ENCODE measurements around the gene IFT57. TPM values are rescaled to one million over a fixed set of nuclear protein-coding genes. Genes with fewer than 3 reads are reported as not detected.
"Not testable (repeated sequence)": the region's sequence is repeated elsewhere in the genome, so short reads cannot be mapped to it uniquely, and the experiment has no call there.

IFT57 gene, protein sequence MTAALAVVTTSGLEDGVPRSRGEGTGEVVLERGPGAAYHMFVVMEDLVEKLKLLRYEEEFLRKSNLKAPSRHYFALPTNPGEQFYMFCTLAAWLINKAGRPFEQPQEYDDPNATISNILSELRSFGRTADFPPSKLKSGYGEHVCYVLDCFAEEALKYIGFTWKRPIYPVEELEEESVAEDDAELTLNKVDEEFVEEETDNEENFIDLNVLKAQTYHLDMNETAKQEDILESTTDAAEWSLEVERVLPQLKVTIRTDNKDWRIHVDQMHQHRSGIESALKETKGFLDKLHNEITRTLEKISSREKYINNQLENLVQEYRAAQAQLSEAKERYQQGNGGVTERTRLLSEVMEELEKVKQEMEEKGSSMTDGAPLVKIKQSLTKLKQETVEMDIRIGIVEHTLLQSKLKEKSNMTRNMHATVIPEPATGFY
- 10 to 100 TPM; 48.4 to 64.2 (median 55.1) TPM for total RNA-seq

DNA sequence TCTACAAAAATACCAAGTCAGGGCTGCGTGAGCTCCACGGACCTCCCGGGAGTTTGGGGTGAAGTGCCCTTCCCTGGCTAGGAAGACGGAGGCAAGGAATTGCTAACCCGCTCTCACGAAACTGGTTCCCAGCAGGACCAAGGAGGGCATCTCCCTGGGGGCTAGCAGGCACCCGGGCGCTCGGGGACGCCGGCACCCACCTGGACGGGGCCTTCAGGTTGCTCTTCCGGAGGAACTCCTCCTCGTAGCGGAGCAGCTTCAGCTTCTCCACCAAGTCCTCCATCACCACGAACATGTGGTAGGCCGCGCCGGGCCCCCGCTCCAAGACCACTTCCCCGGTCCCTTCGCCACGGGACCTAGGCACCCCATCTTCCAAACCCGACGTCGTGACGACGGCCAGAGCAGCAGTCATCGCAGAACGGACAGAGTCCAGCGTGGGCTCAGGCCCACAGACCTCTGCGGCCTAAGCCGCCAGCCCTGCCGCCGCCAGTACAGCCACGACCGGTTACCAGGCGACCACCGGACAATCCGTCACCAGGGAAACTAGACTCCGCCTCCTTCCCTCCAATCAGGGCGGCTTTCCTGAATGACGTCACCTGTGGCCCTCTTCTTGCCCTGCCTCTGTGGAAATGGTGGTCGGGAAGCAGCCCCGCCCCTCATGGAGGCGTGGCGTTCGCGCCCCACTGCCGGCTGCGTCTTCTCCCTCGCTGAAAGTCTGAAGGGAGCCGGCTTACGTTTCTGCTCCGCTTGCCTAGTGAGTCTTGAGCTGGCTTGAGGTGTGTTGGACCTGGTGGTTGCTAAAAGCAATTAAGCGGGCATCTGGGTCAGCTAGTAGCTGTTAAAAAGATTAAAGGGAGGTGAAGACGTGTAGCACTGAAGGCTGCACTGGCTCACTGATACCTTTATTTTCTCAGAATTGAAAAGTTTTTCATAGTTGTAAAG, at the start of gene IFT57:
TSS of gene IFT57 (minus strand) at position 514 of the 942 bp plus-strand sequence. CDS start at position 412, 102 bp downstream.
- Histone ChIP-seq H3K27me3 (no peaks in the 10 kb centered on the region), H3K27ac (peak within 1 kb of the TSS; percentile 65 to 86 (median 82)), H3K4me1 (peaks cover 7 to 48% (median 10%) of the 10 kb centered on the region in 3 donors), H3K36me3 (peaks cover 0 to 3% of the 10 kb centered on the region in 2 donors), H3K9me3 (no peaks in the 10 kb centered on the region), H3K4me3 (peak within 1 kb of the TSS; percentile 58 to 85)
- ATAC-seq = peak; percentile 99
- peak; percentile 46 to 67 for TF ChIP-seq POLR2A (IDR thresholded peaks at IDR 0.05)
- no peak for TF ChIP-seq EP300 (IDR thresholded peaks at IDR 0.05)
- no peak for TF ChIP-seq POLR2AphosphoS5 (IDR thresholded peaks at IDR 0.05)
- TF ChIP-seq, protein P1, sequence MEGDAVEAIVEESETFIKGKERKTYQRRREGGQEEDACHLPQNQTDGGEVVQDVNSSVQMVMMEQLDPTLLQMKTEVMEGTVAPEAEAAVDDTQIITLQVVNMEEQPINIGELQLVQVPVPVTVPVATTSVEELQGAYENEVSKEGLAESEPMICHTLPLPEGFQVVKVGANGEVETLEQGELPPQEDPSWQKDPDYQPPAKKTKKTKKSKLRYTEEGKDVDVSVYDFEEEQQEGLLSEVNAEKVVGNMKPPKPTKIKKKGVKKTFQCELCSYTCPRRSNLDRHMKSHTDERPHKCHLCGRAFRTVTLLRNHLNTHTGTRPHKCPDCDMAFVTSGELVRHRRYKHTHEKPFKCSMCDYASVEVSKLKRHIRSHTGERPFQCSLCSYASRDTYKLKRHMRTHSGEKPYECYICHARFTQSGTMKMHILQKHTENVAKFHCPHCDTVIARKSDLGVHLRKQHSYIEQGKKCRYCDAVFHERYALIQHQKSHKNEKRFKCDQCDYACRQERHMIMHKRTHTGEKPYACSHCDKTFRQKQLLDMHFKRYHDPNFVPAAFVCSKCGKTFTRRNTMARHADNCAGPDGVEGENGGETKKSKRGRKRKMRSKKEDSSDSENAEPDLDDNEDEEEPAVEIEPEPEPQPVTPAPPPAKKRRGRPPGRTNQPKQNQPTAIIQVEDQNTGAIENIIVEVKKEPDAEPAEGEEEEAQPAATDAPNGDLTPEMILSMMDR (IDR thresholded peaks at IDR 0.05) = no peak
- WGBS, 2 donors (ENCODE audit: low coverage in 1 of 2) = 0% methylated on average over 2 to 5 of the region's 57 CpGs

DNA sequence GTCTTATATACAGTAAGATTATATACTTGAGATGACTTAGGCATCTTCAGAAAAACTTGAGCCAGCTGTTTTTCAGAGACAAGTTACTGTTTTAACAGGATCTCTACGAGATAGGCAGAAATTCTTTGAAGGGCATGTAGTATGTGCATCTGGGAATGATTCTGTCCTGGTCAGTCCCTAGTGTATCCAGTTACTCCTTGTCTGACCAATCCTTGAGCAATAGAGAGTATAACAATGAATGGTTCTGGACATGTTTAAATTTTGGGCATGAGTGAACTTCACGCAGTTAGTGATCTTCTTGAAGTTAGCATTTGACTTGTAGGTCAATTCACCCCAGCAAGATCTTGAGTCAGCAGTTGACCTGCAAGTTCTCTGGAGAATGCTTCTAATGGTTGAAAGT, 49.4 kb upstream of the IFT57 start:
- Histone ChIP-seq H3K4me1 (no peaks in the 10 kb centered on the region), H3K4me3 (no peak overlapping the region), H3K9me3 (no peaks in the 10 kb centered on the region), H3K36me3 (no peaks in the 10 kb centered on the region), H3K27me3 (no peaks in the 10 kb centered on the region), H3K27ac (no peak overlapping the region)
- WGBS, 2 donors (ENCODE audit: low coverage in 1 of 2) = 0 to 42% methylated on average over 1 to 2 of the region's 2 CpGs
- no peak for TF ChIP-seq EP300 (IDR thresholded peaks at IDR 0.05)
- TF ChIP-seq, protein P1 (IDR thresholded peaks at IDR 0.05) = no peak
- no peak for TF ChIP-seq POLR2A (IDR thresholded peaks at IDR 0.05)
- no peak for TF ChIP-seq POLR2AphosphoS5 (IDR thresholded peaks at IDR 0.05)
- no peak for ATAC-seq

DNA sequence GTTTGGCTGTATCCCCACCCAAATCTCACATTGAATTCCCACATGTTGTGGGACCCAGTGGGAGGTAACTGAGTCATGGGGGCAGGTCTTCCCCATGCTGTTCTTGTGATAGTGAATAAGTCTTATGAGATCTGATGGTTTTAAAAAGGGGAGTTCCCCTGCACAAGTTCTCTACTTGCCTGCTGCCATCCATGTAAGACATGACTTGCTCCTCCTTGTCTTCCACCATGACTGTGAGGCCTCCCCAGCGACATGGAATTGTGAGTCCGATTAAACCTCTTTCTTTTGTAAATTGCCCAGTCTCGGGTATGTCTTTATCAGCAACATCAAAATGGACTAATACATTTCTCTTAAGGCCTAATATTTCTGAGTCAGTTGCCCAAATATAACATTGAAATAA, 46.0 kb upstream of the IFT57 start:
- not testable (repeated sequence) for H3K9me3 ChIP-seq, H3K4me1 ChIP-seq, H3K27me3 ChIP-seq, H3K4me3 ChIP-seq, H3K36me3 ChIP-seq, H3K27ac ChIP-seq, ATAC-seq
- 100% methylated on average over 3 of the region's 3 CpGs; no CpG with 5 or more reads in 1 of the 2 donors for WGBS, 2 donors (ENCODE audit: low coverage in 1 of 2)

DNA sequence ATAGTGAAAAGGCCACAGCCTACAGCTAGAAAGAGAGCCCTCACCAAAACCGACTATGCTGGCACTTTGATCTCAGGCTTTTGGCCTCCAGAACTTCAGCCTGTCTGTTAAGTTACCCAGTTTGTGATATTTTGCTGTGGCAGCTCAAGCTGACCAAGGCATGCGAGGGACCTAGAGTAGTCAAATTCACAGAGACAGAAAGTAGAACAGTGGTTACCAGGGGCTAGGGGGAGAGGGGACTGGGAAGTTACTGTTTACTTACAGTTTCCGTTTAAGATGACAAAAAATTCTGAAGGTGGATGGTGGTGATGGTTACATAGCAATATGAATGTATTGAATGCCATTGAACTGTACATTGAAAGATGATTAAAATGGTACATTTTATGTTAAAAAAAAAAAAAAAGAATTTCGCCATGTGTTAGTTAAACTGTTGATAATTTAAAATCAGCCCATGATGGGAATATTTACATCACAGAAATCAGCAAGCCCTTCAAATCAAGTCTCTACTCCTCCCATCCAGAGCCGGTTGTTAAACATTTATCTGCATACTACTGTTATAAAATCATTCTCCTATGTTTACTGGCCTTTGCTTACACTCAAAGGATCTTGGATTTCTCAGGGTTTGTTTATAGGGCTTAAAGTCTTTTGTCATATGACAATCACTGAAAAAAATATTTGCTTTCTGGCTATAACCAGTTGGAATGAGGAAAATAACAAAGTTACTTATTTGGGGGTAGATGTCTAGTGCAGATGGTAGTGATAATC, 42.5 kb upstream of the IFT57 start:
- H3K4me3 ChIP-seq, H3K27me3 ChIP-seq, H3K27ac ChIP-seq, ATAC-seq, H3K9me3 ChIP-seq, H3K4me1 ChIP-seq, H3K36me3 ChIP-seq: not testable (repeated sequence)
- 82 to 91% methylated on average over 3 to 4 of the region's 5 CpGs for WGBS, 2 donors (ENCODE audit: low coverage in 1 of 2)

DNA sequence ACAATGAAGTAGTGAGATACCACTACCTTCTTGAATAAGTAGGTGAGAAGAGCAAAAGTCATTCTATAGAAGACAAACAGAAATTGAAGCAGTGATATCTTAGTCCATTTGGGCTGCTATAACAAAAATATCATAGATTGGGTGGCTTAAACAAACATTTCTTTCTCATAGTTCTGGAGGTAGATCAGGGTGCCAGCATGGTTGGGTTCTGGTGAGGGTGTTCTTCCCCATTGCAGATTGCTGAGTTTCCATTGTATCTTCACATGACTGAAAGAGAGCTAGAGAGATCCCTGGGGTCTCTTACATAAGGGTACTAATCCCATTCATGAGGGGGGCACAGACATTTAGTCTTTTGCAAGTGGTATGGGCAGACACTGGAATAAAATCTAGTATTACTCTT, 32.9 kb upstream of the IFT57 start:
- H3K4me1 ChIP-seq = no peaks in the 10 kb centered on the region
- no peaks in the 10 kb centered on the region for H3K27me3 ChIP-seq
- H3K9me3 ChIP-seq = no peaks in the 10 kb centered on the region
- no peak overlapping the region for H3K4me3 ChIP-seq
- TF ChIP-seq POLR2A (IDR thresholded peaks at IDR 0.05) = no peak
- TF ChIP-seq POLR2AphosphoS5 (IDR thresholded peaks at IDR 0.05) = no peak
- TF ChIP-seq, protein P1 (IDR thresholded peaks at IDR 0.05) = no peak
- TF ChIP-seq EP300 (IDR thresholded peaks at IDR 0.05) = no peak
- H3K27ac ChIP-seq = no peak overlapping the region
- no peak for ATAC-seq
- no peaks in the 10 kb centered on the region for H3K36me3 ChIP-seq

All from gastroesophageal sphincter (tissue), 4 donors.